Small intestine (tissue), 7 donors: ENCODE data around the gene THSD7A. TPM values are rescaled to one million over a fixed set of nuclear protein-coding genes. Genes with fewer than 3 reads are reported as not detected.
"Not testable (repeated sequence)": the region's sequence is repeated elsewhere in the genome, so short reads cannot be mapped to it uniquely, and the experiment has no call there.

ENCODE experiments used
- DNase-seq, 2 donors: peaks; one replicate each; pipeline versions ENCODE4 v3.0.0 to v3.0.0-alpha.2; 2013
- FAIRE-seq: peaks from 2 replicates; lab custom pipeline; 2012; peaks lifted over from hg19 to GRCh38; lab: Jason Lieb, UNC
- H3K27ac ChIP-seq, 3 donors: one replicate each; pipeline ENCODE4 v1.5.1; 2013; ENCODE audit warnings: low read length in 2 of 3, mild to moderate bottlenecking in 2 of 3, control low read depth in 1 of 3, inconsistent platforms in 1 of 3, low read depth in 1 of 3, moderate library complexity in 1 of 3
- H3K27me3 ChIP-seq, 3 donors: one replicate each; pipeline ENCODE4 v1.6.1; 2013; ENCODE audit warnings: low read length in 3 of 3, inconsistent platforms in 1 of 3; ENCODE audit not compliant: control insufficient read depth in 3 of 3, insufficient read depth in 3 of 3
- H3K36me3 ChIP-seq, 3 donors: one replicate each; pipeline ENCODE4 v1.6.1; 2013; ENCODE audit warnings: low read length in 3 of 3, inconsistent platforms in 1 of 3, low read depth in 1 of 3, mild to moderate bottlenecking in 1 of 3, moderate library complexity in 1 of 3; ENCODE audit not compliant: control insufficient read depth in 3 of 3, insufficient read depth in 2 of 3
- H3K4me1 ChIP-seq, 3 donors: one replicate each; pipeline ENCODE4 v1.6.1; 2013; ENCODE audit warnings: low read length in 2 of 3, inconsistent platforms in 1 of 3, low read depth in 1 of 3, mild to moderate bottlenecking in 1 of 3, moderate library complexity in 1 of 3; ENCODE audit not compliant: control insufficient read depth in 3 of 3, insufficient read depth in 2 of 3
- H3K4me3 ChIP-seq, 3 donors: one replicate each; pipeline ENCODE4 v1.5.1; 2013; ENCODE audit warnings: low read length in 3 of 3, control low read depth in 1 of 3, inconsistent platforms in 1 of 3, low read depth in 1 of 3, mild to moderate bottlenecking in 1 of 3, moderate library complexity in 1 of 3
- H3K9me3 ChIP-seq, 2 donors: one replicate each; pipeline ENCODE4 v1.6.1; 2013; ENCODE audit warnings: low read depth in 1 of 2, low read length in 1 of 2; ENCODE audit not compliant: control insufficient read depth in 2 of 2, insufficient read depth in 1 of 2
- WGBS, 3 donors: extraction: QIAGEN DNeasy Blood & Tissue Kit; methylation state at CpG; one replicate each; pipeline ENCODE4 v1.1.7; 2013; 5-methylcytosine and 5-hydroxymethylcytosine counted together
- polyA plus RNA-seq, 4 donors: library from polyadenylated mRNA; stranded (reverse) in 3 of 4; unstranded in 1 of 4; fragments of 200-250 nt in 3 of 4; fragments of 120-200 nt in 1 of 4; gene quantifications; one replicate each; pipeline versions ENCODE4 v1.2.1 to v1.2.3, GENCODE V29; 2013
- donor health status: healthy with polysubstance abuse.
- donor health status: control.
- donor health status: control.
- donor health status: Bipolar disorder and iron deficiency.
- donor health status: healthy.

The THSD7A gene
- polyA plus RNA-seq, 4 donors: 1.1 to 3.5 TPM; not detected in 2

GRCh38 chr7:11449316-11449715 lies 382.7 kb downstream of the THSD7A start:
- Histone ChIP-seq H3K4me1 (peaks cover 0 to 32% (median 0%) of the 10 kb centered on the region in 3 donors), H3K4me3 (no peak overlapping the region), H3K27me3 (no peaks in the 10 kb centered on the region), H3K27ac (peak overlapping the region in 1 of 3 donors; percentile 73), H3K9me3 (peaks cover 0 to 2% of the 10 kb centered on the region in 2 donors), H3K36me3 (no peaks in the 10 kb centered on the region)
- FAIRE-seq: no peak
- DNase-seq: no peak
- WGBS, 3 donors: 81% methylated on average over 3 of the region's 3 CpGs

- Histone ChIP-seq H3K9me3 (peaks cover 0 to 2% of the 10 kb centered on the region in 2 donors), H3K4me3 (no peak overlapping the region), H3K36me3 (no peaks in the 10 kb centered on the region), H3K4me1 (peaks cover 0 to 32% (median 0%) of the 10 kb centered on the region in 3 donors), H3K27me3 (no peaks in the 10 kb centered on the region), H3K27ac (peak overlapping the region in 1 of 3 donors; percentile 73)
- WGBS, 3 donors: 70 to 80% (median 76%) methylated on average over 4 of the region's 4 CpGs
- FAIRE-seq: no peak
- peak in 1 of 2 donors; percentile 65 for DNase-seq
These were observed 383.7 kb downstream of the THSD7A start for GRCh38 chr7:11448323-11448722.

- no peak for FAIRE-seq
- WGBS, 3 donors: 88 to 94% (median 92%) methylated on average over 4 of the region's 4 CpGs
- peaks cover 0 to 32% (median 0%) of the 10 kb centered on the region in 3 donors for H3K4me1 ChIP-seq
These were observed 384.9 kb downstream of the THSD7A start for GRCh38 chr7:11447106-11447505.

GRCh38 chr7:11443934-11444333 lies 388.1 kb downstream of the THSD7A start:
- not testable (repeated sequence) for H3K27me3 ChIP-seq, H3K4me3 ChIP-seq, H3K27ac ChIP-seq, H3K9me3 ChIP-seq, DNase-seq, H3K36me3 ChIP-seq, FAIRE-seq
- peaks cover 0 to 21% (median 0%) of the 10 kb centered on the region in 3 donors for H3K4me1 ChIP-seq
- WGBS, 3 donors: 86 to 88% (median 86%) methylated on average over 3 to 4 of the region's 4 CpGs

More at GRCh38 chr7:11447106-11447505, 384.9 kb downstream of the THSD7A start:
- no peaks in the 10 kb centered on the region for H3K36me3 ChIP-seq
- DNase-seq: no peak
- H3K4me3 ChIP-seq: no peak overlapping the region
- H3K9me3 ChIP-seq: peaks cover 0 to 2% of the 10 kb centered on the region in 2 donors
- peak overlapping the region in 1 of 3 donors; percentile 73 for H3K27ac ChIP-seq
- no peaks in the 10 kb centered on the region for H3K27me3 ChIP-seq

GRCh38 chr7:11437994-11438393 lies 394.0 kb downstream of the THSD7A start:
- DNase-seq (no peak), FAIRE-seq (no peak)
- WGBS, 3 donors: 46 to 70% (median 66%) methylated on average over 1 of the region's 1 CpG
- no peaks in the 10 kb centered on the region for H3K36me3 ChIP-seq
- no peak overlapping the region for H3K4me3 ChIP-seq
- H3K27ac ChIP-seq: no peak overlapping the region
- H3K9me3 ChIP-seq: peaks cover 0 to 7% of the 10 kb centered on the region in 2 donors
- H3K27me3 ChIP-seq: no peaks in the 10 kb centered on the region
- peaks cover 0 to 6% (median 0%) of the 10 kb centered on the region in 3 donors for H3K4me1 ChIP-seq

GRCh38 chr7:11436773-11437524 lies 395.0 kb downstream of the THSD7A start:
- Histone ChIP-seq H3K36me3 (no peaks in the 10 kb centered on the region), H3K27ac (peak overlapping the region in 1 of 3 donors; percentile 19), H3K4me3 (no peak overlapping the region), H3K9me3 (peaks cover 0 to 7% of the 10 kb centered on the region in 2 donors), H3K27me3 (no peaks in the 10 kb centered on the region), H3K4me1 (peaks cover 0 to 6% (median 0%) of the 10 kb centered on the region in 3 donors)
- WGBS, 3 donors: 54 to 68% (median 66%) methylated on average over 2 of the region's 2 CpGs
- DNase-seq (no peak), FAIRE-seq (no peak)

GRCh38 chr7:11436316-11436715 lies 395.7 kb downstream of the THSD7A start:
- Histone ChIP-seq H3K4me1 (peaks cover 0 to 6% (median 0%) of the 10 kb centered on the region in 3 donors), H3K9me3 (peaks cover 0 to 7% of the 10 kb centered on the region in 2 donors), H3K27ac (peak overlapping the region in 1 of 3 donors; percentile 39), H3K4me3 (no peak overlapping the region), H3K27me3 (no peaks in the 10 kb centered on the region), H3K36me3 (no peaks in the 10 kb centered on the region)
- FAIRE-seq (no peak), DNase-seq (peak; percentile 16 to 44)
- 61 to 73% (median 67%) methylated on average over 1 of the region's 1 CpG for WGBS, 3 donors

GRCh38 chr7:11434366-11434765 lies 397.6 kb downstream of the THSD7A start:
- no peak overlapping the region for H3K4me3 ChIP-seq
- no peak for FAIRE-seq
- H3K27me3 ChIP-seq: no peaks in the 10 kb centered on the region

More at GRCh38 chr7:11434366-11434765, 397.6 kb downstream of the THSD7A start:
- Histone ChIP-seq H3K27ac (no peak overlapping the region), H3K4me1 (peaks cover 0 to 6% (median 0%) of the 10 kb centered on the region in 3 donors), H3K9me3 (peaks cover 0 to 7% of the 10 kb centered on the region in 2 donors), H3K36me3 (no peaks in the 10 kb centered on the region)
- DNase-seq: no peak
